ENCODE data around the gene VTA1.

DNA sequence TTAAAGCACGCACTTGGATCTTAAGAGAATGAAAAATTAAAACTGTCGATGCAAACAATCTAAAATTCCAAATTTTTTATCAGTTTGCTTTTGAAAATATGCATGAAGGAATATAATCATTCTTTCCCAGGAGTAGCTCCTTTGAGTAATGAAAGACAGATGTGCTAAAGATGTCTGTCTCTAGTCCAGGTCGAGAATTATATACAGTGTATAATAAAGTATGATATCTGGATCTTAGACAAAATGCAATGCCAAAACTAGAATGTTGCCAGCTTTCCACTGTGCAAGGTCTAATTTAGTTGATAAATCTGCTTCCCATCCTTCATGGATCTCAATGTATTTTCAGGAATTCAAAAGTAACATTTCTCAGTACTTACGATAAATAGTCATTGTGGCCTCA lies 89.6 kb downstream of the VTA1 start:
- no peak for TF ChIP-seq POLR2A (IDR thresholded peaks at IDR 0.05)
- TF ChIP-seq, protein P1, sequence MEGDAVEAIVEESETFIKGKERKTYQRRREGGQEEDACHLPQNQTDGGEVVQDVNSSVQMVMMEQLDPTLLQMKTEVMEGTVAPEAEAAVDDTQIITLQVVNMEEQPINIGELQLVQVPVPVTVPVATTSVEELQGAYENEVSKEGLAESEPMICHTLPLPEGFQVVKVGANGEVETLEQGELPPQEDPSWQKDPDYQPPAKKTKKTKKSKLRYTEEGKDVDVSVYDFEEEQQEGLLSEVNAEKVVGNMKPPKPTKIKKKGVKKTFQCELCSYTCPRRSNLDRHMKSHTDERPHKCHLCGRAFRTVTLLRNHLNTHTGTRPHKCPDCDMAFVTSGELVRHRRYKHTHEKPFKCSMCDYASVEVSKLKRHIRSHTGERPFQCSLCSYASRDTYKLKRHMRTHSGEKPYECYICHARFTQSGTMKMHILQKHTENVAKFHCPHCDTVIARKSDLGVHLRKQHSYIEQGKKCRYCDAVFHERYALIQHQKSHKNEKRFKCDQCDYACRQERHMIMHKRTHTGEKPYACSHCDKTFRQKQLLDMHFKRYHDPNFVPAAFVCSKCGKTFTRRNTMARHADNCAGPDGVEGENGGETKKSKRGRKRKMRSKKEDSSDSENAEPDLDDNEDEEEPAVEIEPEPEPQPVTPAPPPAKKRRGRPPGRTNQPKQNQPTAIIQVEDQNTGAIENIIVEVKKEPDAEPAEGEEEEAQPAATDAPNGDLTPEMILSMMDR (IDR thresholded peaks at IDR 0.05 in 8 of 11, conservative IDR thresholded peaks at IDR 0.05 in 3 of 11): no peak
- no peak for TF ChIP-seq POLR2AphosphoS5 (IDR thresholded peaks at IDR 0.05)
